ENCODE results near the gene CDR2.

Gene CDR2

DNA sequence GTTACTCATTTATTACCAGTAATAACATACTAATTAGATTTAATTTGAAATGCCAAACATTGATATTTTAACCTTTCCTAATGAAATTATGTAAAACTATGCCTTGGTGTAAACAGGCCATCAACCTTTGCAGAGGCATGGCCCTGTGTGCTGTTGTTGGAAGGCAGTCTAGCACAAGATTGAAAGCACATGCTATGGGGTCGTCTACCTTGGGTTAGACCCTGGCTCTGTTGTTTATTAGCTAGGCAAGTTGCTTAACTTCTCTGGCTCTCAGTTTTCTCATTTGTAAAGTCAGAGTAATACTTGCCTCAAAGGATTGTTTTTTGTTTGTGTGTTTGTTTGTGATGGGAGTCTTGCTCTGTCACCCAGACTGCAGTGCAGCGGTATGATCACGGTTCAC is 9.4 kb upstream of the CDR2 start:
- Histone ChIP-seq H3K9me2 (replicated peaks; ENCODE audit: insufficient read depth, low read length) (no peaks in the 10 kb centered on the region), H3K4me2 (ENCODE audit: low read depth, low read length) (no peak overlapping the region), H3K79me2 (ENCODE audit: low read length) (no peaks in the 10 kb centered on the region), H3K9ac (ENCODE audit: low read length) (no peak overlapping the region), H3F3A (ENCODE audit: insufficient read depth, low read length) (no peaks in the 10 kb centered on the region), H3K27me3 (replicated peaks; ENCODE audit: insufficient read depth, low read length) (no peaks in the 10 kb centered on the region), H3K4me3 (ENCODE audit: low read length) (no peak overlapping the region), H3K36me3 (replicated peaks; ENCODE audit: insufficient read depth, low read length) (no peaks in the 10 kb centered on the region), H2AFZ (ENCODE audit: low read length) (no peak overlapping the region), H3K27ac (ENCODE audit: low read length) (no peak overlapping the region), H3K4me1 (ENCODE audit: low read length) (no peaks in the 10 kb centered on the region), H4K20me1 (ENCODE audit: insufficient read depth, low read length) (no peaks in the 10 kb centered on the region), H3K9me3 (replicated peaks; ENCODE audit: insufficient read depth, low read length) (no peaks in the 10 kb centered on the region)
- no peak for TF ChIP-seq CTCF (IDR thresholded peaks at IDR 0.05; ENCODE audit: low read length)
- no peak for TF ChIP-seq EZH2 (optimal IDR thresholded peaks at IDR 0.05; ENCODE audit: low read depth, low read length)
- TF ChIP-seq EZH2phosphoT487 (IDR thresholded peaks at IDR 0.05; ENCODE audit: low read length) = no peak
- DNase-seq = no peak

DNA sequence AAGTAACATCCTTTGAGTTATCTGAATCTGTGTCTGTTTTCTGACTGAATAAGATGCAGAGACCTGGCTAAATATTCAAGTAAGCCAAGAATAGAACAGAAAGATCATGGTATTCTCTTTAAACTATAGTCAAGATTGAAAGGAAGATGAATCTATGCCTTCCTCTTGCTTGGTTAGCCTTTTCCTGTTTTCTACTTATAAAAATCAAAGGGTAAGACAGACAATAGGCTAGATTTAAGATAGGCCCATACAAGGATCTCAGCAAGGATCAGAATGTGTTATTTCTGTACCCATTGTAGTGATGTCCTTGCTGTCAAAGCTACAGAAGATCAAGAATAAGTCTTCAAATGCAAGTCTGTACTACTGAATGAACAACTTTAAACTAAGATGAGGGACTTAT is 7.0 kb upstream of the CDR2 start:
- no peaks in the 10 kb centered on the region for H3F3A ChIP-seq (ENCODE audit: insufficient read depth, low read length)
- no peaks in the 10 kb centered on the region for H4K20me1 ChIP-seq (ENCODE audit: insufficient read depth, low read length)
- no peak for DNase-seq
- no peak overlapping the region for H3K27ac ChIP-seq (ENCODE audit: low read length)
- no peaks in the 10 kb centered on the region for H3K4me1 ChIP-seq (ENCODE audit: low read length)
- H3K9me3 ChIP-seq (replicated peaks; ENCODE audit: insufficient read depth, low read length) = no peaks in the 10 kb centered on the region
- no peak overlapping the region for H2AFZ ChIP-seq (ENCODE audit: low read length)
- H3K36me3 ChIP-seq (replicated peaks; ENCODE audit: insufficient read depth, low read length) = no peaks in the 10 kb centered on the region
- no peak for TF ChIP-seq CTCF (IDR thresholded peaks at IDR 0.05; ENCODE audit: low read length)
- no peak for TF ChIP-seq EZH2 (optimal IDR thresholded peaks at IDR 0.05; ENCODE audit: low read depth, low read length)
- TF ChIP-seq EZH2phosphoT487 (IDR thresholded peaks at IDR 0.05; ENCODE audit: low read length) = no peak
- H3K4me2 ChIP-seq (ENCODE audit: low read depth, low read length) = no peak overlapping the region
- no peaks in the 10 kb centered on the region for H3K27me3 ChIP-seq (replicated peaks; ENCODE audit: insufficient read depth, low read length)
- H3K9ac ChIP-seq (ENCODE audit: low read length) = no peak overlapping the region
- H3K9me2 ChIP-seq (replicated peaks; ENCODE audit: insufficient read depth, low read length) = no peaks in the 10 kb centered on the region
- no peak overlapping the region for H3K4me3 ChIP-seq (ENCODE audit: low read length)
- no peaks in the 10 kb centered on the region for H3K79me2 ChIP-seq (ENCODE audit: low read length)

- Histone ChIP-seq H3K9ac (ENCODE audit: low read length) (no peak overlapping the region), H3F3A (ENCODE audit: insufficient read depth, low read length) (no peaks in the 10 kb centered on the region), H3K9me2 (replicated peaks; ENCODE audit: insufficient read depth, low read length) (no peaks in the 10 kb centered on the region), H3K27me3 (replicated peaks; ENCODE audit: insufficient read depth, low read length) (no peaks in the 10 kb centered on the region), H3K36me3 (replicated peaks; ENCODE audit: insufficient read depth, low read length) (no peaks in the 10 kb centered on the region), H3K4me3 (ENCODE audit: low read length) (no peak overlapping the region), H2AFZ (ENCODE audit: low read length) (no peak overlapping the region), H4K20me1 (ENCODE audit: insufficient read depth, low read length) (no peaks in the 10 kb centered on the region), H3K79me2 (ENCODE audit: low read length) (no peaks in the 10 kb centered on the region), H3K27ac (ENCODE audit: low read length) (no peak overlapping the region), H3K4me1 (ENCODE audit: low read length) (no peaks in the 10 kb centered on the region), H3K9me3 (replicated peaks; ENCODE audit: insufficient read depth, low read length) (no peaks in the 10 kb centered on the region), H3K4me2 (ENCODE audit: low read depth, low read length) (no peak overlapping the region)
- no peak for DNase-seq
- no peak for TF ChIP-seq CTCF (IDR thresholded peaks at IDR 0.05; ENCODE audit: low read length)
- TF ChIP-seq EZH2 (optimal IDR thresholded peaks at IDR 0.05; ENCODE audit: low read depth, low read length) = no peak
- no peak for TF ChIP-seq EZH2phosphoT487 (IDR thresholded peaks at IDR 0.05; ENCODE audit: low read length)
These were observed 6.1 kb upstream of the CDR2 start for GRCh38 chr16:22380529-22380928.

Data from MM.1S (cell line).